Peyer's patch (tissue), 4 donors: ENCODE data around the gene RTP2. TPM values are rescaled to one million over a fixed set of nuclear protein-coding genes. Genes with fewer than 3 reads are reported as not detected.

Experiments
- DNase-seq, 3 donors: peaks; one replicate each; pipeline ENCODE4 v3.0.0-alpha.2; 2017 to 2019
- H3K27ac ChIP-seq, 4 donors: fragments of 200-600 bp; sonication (generic); one replicate each; pipeline ENCODE4 v1.5.1; 2016 to 2019
- H3K27me3 ChIP-seq, 2 donors: fragments of 200-600 bp; sonication (generic); one replicate each; pipeline ENCODE4 v1.5.1; 2019
- H3K36me3 ChIP-seq, 3 donors: fragments of 200-600 bp; sonication (generic); one replicate each; pipeline ENCODE4 v1.5.1; 2016 to 2019
- H3K4me1 ChIP-seq, 4 donors: fragments of 200-600 bp; sonication (generic); one replicate each; pipeline ENCODE4 v1.5.1; 2016 to 2019
- H3K4me3 ChIP-seq, 4 donors: fragments of 200-600 bp; sonication (generic); 1 replicate in 3 of 4; 2 replicates in 1 of 4; pipeline ENCODE4 v1.5.1; 2016 to 2019; ENCODE audit warnings: mild to moderate bottlenecking in 1 of 4
- H3K9me3 ChIP-seq, 4 donors: fragments of 200-600 bp; sonication (generic); one replicate each; pipeline ENCODE4 v1.5.1; 2016 to 2019; ENCODE audit warnings: mild to moderate bottlenecking in 1 of 4
- CTCF ChIP-seq, 6 experiments: fragments of 450-650 bp in 4 of 6; fragments of 200-600 bp in 2 of 6; sonication (generic) in 1 of 6; IDR thresholded peaks; one replicate each; pipeline ENCODE4 v1.5.1; 2017 to 2019; ENCODE audit warnings: antibody characterized with exemption in 6 of 6, mild to moderate bottlenecking in 3 of 6, moderate library complexity in 1 of 6
- POLR2A ChIP-seq, 2 donors: fragments of 450-650 bp; IDR thresholded peaks; one replicate each; pipeline ENCODE4 v1.5.1; 2017; ENCODE audit warnings: antibody characterized with exemption in 2 of 2, mild to moderate bottlenecking in 2 of 2, moderate library complexity in 2 of 2
- total RNA-seq, 4 donors: library from RNA; depleted of rRNA; stranded (reverse); fragments of >200 nt; gene quantifications; one replicate each; pipeline ENCODE4 v1.1.0, GENCODE V29; 2016

RTP2 gene
- total RNA-seq, 4 donors from 2014 or later, result not detected

GRCh38 chr3:187739561-187740332 lies 37.4 kb upstream of the RTP2 start:
- Histone ChIP-seq H3K36me3 (no peaks in the 10 kb centered on the region), H3K9me3 (no peaks in the 10 kb centered on the region), H3K27me3 (no peaks in the 10 kb centered on the region), H3K4me1 (peaks cover 0 to 19% (median 10%) of the 10 kb centered on the region in 4 donors), H3K4me3 (peak overlapping the region; percentile 52 to 68 (median 58)), H3K27ac (peak overlapping the region; percentile 78 to 98 (median 90))
- TF ChIP-seq POLR2A (IDR thresholded peaks at IDR 0.05) (peak in 1 of 2 donors; percentile 36), CTCF (IDR thresholded peaks at IDR 0.05) (peak; percentile 96 to 99 (median 97))
- peak; percentile 70 to 90 (median 86) for DNase-seq

GRCh38 chr3:187739094-187739560 lies 36.8 kb upstream of the RTP2 start:
- peak overlapping the region; percentile 78 to 98 (median 90) for H3K27ac ChIP-seq
- H3K4me1 ChIP-seq, result peaks cover 0 to 19% (median 10%) of the 10 kb centered on the region in 4 donors
- peak overlapping the region; percentile 52 to 68 (median 58) for H3K4me3 ChIP-seq

GRCh38 chr3:187738331-187739093 lies 36.2 kb upstream of the RTP2 start:
- no peak for TF ChIP-seq POLR2A (IDR thresholded peaks at IDR 0.05)
- peak; percentile 43 to 80 (median 70) for TF ChIP-seq CTCF (IDR thresholded peaks at IDR 0.05)
- DNase-seq, result peak; percentile 73 to 93 (median 78)
- Histone ChIP-seq H3K4me3 (peak overlapping the region; percentile 52 to 68 (median 58)), H3K27me3 (no peaks in the 10 kb centered on the region), H3K36me3 (peaks cover 0 to 3% (median 0%) of the 10 kb centered on the region in 3 donors), H3K27ac (peak overlapping the region; percentile 78 to 98 (median 90)), H3K9me3 (no peaks in the 10 kb centered on the region), H3K4me1 (peaks cover 0 to 19% (median 10%) of the 10 kb centered on the region in 4 donors)

More at GRCh38 chr3:187739094-187739560, 36.8 kb upstream of the RTP2 start:
- H3K36me3 ChIP-seq, result no peaks in the 10 kb centered on the region
- DNase-seq, result peak in 2 of 3 donors; percentile 35 to 70
- no peaks in the 10 kb centered on the region for H3K27me3 ChIP-seq
- H3K9me3 ChIP-seq, result no peaks in the 10 kb centered on the region
- TF ChIP-seq CTCF (IDR thresholded peaks at IDR 0.05) (peak in 2 of 6 experiments; percentile 1 to 12), POLR2A (IDR thresholded peaks at IDR 0.05) (no peak)

- H3K27ac ChIP-seq, result peak overlapping the region; percentile 78 to 98 (median 90)
- H3K4me1 ChIP-seq, result peaks cover 0 to 19% (median 9%) of the 10 kb centered on the region in 4 donors
- no peak for TF ChIP-seq CTCF (IDR thresholded peaks at IDR 0.05)
- TF ChIP-seq POLR2A (IDR thresholded peaks at IDR 0.05), result no peak
- H3K9me3 ChIP-seq, result no peaks in the 10 kb centered on the region
- no peak for DNase-seq
- H3K36me3 ChIP-seq, result peaks cover 0 to 9% (median 0%) of the 10 kb centered on the region in 3 donors
- no peaks in the 10 kb centered on the region for H3K27me3 ChIP-seq
- peak overlapping the region; percentile 52 to 68 (median 58) for H3K4me3 ChIP-seq
Observed at GRCh38 chr3:187738071-187738330, 35.6 kb upstream of the RTP2 start.

- TF ChIP-seq CTCF (IDR thresholded peaks at IDR 0.05) (peak in 3 of 6 experiments; percentile 18 to 39 (median 35)), POLR2A (IDR thresholded peaks at IDR 0.05) (peak in 1 of 2 donors; percentile 20)
- peak; percentile 44 to 82 (median 80) for DNase-seq
- Histone ChIP-seq H3K9me3 (no peaks in the 10 kb centered on the region), H3K4me3 (peak overlapping the region; percentile 52 to 68 (median 58)), H3K27ac (peak overlapping the region; percentile 78 to 98 (median 90)), H3K36me3 (peaks cover 0 to 13% (median 0%) of the 10 kb centered on the region in 3 donors), H3K4me1 (peaks cover 0 to 19% (median 8%) of the 10 kb centered on the region in 4 donors), H3K27me3 (no peaks in the 10 kb centered on the region)
Observed at GRCh38 chr3:187737368-187738070, 35.2 kb upstream of the RTP2 start.
